ENCODE results near the gene ASXL3.

Gene ASXL3

DNA sequence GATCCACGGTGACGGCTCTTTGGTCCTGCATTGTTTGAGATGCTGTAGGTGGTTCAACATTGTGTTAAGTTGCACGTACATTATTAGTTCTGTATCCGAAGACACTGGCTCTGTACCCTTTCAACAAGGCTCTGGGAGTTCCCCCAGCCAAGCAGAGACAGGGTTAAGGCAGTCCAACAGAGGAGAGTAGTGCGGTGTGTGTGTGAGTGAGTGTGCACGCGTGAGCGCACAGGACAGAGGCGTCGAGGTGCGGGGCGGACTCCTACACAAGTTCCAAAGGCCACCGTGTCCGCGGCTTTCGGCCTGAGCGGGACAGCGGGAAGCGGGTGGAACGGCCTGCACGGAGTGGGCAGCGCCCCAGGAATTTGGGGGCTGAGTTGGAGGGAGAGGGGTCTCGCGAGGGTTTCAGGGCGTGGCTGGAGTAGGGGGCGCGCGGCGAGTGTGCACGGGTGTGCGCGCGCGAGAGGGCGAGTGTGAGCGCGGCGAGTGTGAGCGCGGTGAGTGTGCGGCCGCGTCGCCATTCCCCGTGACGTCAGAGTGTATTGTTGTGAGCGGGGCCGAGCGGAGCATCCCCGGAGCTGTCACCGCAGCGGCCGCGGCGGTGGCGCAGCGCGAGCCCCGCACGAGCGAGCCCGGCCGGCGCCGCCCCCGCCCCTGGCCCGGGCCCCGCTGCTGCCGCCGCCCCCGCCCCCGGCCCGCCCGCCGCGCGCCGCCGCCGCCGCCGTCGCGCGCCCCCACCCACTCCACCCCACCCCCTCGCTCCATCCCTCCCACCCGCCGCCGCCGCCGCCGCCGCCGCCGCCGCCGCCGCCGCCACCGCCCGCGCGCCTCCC lies at the start of gene ASXL3:
Gene ASXL3 (plus strand): TSS at position 535 of the 833 bp plus-strand sequence. CDS start 413 bp downstream, outside the sequence.
- intact Hi-C loops (cut with DNase I; ENCODE audit: low total_unique reads) = no loop called here
- H3K4me3 ChIP-seq = peak within 1 kb of the TSS; percentile 76 to 82
- H3K4me1 ChIP-seq = peaks cover 0 to 26% (median 0%) of the 10 kb centered on the region in 4 donors
- H3K27me3 ChIP-seq = no peaks in the 10 kb centered on the region
- no peaks in the 10 kb centered on the region for H3K36me3 ChIP-seq
- peak within 1 kb of the TSS; percentile 94 to 95 for H3K27ac ChIP-seq
- peak; percentile 41 to 77 for DNase-seq
- no peaks in the 10 kb centered on the region for H3K9me3 ChIP-seq
- TF ChIP-seq, protein P1, sequence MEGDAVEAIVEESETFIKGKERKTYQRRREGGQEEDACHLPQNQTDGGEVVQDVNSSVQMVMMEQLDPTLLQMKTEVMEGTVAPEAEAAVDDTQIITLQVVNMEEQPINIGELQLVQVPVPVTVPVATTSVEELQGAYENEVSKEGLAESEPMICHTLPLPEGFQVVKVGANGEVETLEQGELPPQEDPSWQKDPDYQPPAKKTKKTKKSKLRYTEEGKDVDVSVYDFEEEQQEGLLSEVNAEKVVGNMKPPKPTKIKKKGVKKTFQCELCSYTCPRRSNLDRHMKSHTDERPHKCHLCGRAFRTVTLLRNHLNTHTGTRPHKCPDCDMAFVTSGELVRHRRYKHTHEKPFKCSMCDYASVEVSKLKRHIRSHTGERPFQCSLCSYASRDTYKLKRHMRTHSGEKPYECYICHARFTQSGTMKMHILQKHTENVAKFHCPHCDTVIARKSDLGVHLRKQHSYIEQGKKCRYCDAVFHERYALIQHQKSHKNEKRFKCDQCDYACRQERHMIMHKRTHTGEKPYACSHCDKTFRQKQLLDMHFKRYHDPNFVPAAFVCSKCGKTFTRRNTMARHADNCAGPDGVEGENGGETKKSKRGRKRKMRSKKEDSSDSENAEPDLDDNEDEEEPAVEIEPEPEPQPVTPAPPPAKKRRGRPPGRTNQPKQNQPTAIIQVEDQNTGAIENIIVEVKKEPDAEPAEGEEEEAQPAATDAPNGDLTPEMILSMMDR (IDR thresholded peaks at IDR 0.05) = no peak

DNA sequence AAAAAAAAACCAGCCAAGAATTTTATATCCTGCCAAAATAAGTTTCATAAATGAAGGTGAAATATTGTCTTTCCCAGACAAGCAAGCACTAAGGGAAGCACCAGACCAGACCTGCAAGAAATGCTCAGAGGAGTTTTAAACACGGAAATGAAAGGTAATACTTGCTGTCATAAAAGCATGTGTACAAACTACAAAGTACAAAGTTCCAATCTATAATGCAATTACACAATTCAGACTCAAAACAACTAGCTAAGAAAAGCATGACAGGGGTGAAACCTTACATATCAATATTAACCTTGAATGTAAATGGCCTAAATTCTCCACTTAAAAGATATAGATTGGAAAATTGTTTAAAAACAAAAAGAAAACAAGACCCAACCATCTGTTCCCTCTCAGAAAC lies 45.0 kb upstream of the ASXL3 start:
- TF ChIP-seq, protein P1 (IDR thresholded peaks at IDR 0.05) = no peak
- no peak for DNase-seq
- H3K27me3 ChIP-seq = no peaks in the 10 kb centered on the region
- no peak overlapping the region for H3K27ac ChIP-seq
- H3K36me3 ChIP-seq = no peaks in the 10 kb centered on the region
- H3K4me3 ChIP-seq = no peak overlapping the region
- intact Hi-C loops (cut with DNase I; ENCODE audit: low total_unique reads) = loop anchor here (2.0 kb wide), 1 partner anchor 22 kb away; no protein-coding TSS in a partner anchor
- no peaks in the 10 kb centered on the region for H3K9me3 ChIP-seq
- H3K4me1 ChIP-seq = no peaks in the 10 kb centered on the region

DNA sequence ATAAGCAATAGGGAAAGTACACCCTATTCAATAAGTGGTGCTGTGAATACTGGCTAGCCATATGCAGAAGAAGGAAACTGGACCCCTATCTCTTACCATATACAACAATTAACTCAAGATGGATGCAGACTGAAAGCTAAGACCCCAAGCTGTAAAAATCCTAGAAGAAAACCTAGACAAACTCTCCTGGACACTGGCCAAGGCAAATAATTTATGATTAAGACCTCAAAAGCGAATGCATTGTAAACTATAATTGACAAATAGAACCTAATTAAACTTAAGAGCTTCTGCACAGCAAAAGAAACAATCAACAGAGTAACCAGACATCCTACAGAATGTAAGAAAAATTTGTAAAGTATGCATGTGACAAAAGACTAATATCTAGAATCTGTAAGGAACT lies 41.1 kb upstream of the ASXL3 start:
- Histone ChIP-seq H3K4me3 (no peak overlapping the region), H3K27ac (no peak overlapping the region), H3K36me3 (no peaks in the 10 kb centered on the region), H3K4me1 (no peaks in the 10 kb centered on the region), H3K9me3 (no peaks in the 10 kb centered on the region), H3K27me3 (no peaks in the 10 kb centered on the region)
- intact Hi-C loops (cut with DNase I; ENCODE audit: low total_unique reads) = no loop called here
- TF ChIP-seq, protein P1 (IDR thresholded peaks at IDR 0.05) = no peak
- no peak for DNase-seq

DNA sequence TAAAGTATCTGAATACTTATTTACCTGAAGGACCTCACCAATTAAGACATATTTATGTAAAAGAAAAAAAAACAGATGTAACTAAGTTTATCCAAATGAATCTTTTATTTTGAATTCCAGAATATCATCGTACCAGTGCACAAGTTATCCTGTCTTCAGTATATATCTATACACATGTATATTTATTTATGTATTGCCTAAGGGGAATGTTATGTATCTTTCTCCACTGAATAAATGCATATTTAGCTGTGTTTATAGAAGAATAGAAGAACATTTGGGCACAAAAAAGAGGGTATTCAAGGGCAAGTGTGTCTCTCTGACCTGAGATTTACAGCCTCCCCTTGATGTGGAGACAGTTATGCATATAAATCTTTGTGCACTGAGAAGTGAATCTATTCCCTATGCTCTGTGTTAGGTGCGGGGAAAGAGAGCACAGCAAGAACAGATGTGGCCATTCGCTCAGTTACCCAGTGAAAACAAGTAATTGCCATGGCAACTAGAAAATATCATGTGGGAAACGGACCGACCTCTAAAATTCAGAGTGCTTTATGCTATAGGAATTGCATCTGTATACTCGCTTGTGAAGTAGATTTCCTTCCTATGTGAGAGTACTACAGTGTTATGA lies 39.5 kb upstream of the ASXL3 start:
- no peak overlapping the region for H3K27ac ChIP-seq
- no peaks in the 10 kb centered on the region for H3K27me3 ChIP-seq
- intact Hi-C loops (cut with DNase I; ENCODE audit: low total_unique reads) = no loop called here
- no peaks in the 10 kb centered on the region for H3K9me3 ChIP-seq
- H3K4me3 ChIP-seq = no peak overlapping the region
- TF ChIP-seq, protein P1 (IDR thresholded peaks at IDR 0.05) = no peak
- H3K4me1 ChIP-seq = no peaks in the 10 kb centered on the region
- H3K36me3 ChIP-seq = no peaks in the 10 kb centered on the region
- no peak for DNase-seq

DNA sequence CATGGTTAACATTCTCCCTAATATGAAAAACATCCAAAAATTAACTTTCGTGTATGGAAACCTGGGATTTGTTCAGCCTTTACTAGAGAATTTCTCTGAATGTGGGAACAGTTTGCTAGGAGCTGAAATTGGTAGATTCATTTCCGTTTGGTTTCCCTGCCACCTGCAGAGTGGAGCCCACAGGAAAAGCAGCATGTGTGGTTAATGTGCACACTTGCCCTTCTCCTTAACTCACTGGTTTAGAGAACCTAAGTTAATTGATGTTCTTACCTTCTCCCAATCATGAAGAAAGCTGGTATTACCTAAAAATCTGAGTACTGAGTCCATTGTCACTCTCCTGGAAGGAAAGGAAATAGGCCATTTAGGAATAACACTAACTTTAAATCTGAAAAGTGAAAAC lies 37.6 kb upstream of the ASXL3 start:
- Histone ChIP-seq H3K36me3 (no peaks in the 10 kb centered on the region), H3K4me3 (no peak overlapping the region), H3K27me3 (no peaks in the 10 kb centered on the region)

More for the DNA sequence above, 37.6 kb upstream of the ASXL3 start:
- Histone ChIP-seq H3K9me3 (no peaks in the 10 kb centered on the region), H3K27ac (no peak overlapping the region), H3K4me1 (no peaks in the 10 kb centered on the region)
- TF ChIP-seq, protein P1 (IDR thresholded peaks at IDR 0.05) = no peak
- intact Hi-C loops (cut with DNase I; ENCODE audit: low total_unique reads) = no loop called here
- no peak for DNase-seq
